Measurements from ENCODE around the gene UQCRC1. TPM values are rescaled to one million over a fixed set of nuclear protein-coding genes. Genes with fewer than 3 reads are reported as not detected.

Gene UQCRC1
- total RNA-seq, 1 donor from 2014 or later: 165 TPM

DNA sequence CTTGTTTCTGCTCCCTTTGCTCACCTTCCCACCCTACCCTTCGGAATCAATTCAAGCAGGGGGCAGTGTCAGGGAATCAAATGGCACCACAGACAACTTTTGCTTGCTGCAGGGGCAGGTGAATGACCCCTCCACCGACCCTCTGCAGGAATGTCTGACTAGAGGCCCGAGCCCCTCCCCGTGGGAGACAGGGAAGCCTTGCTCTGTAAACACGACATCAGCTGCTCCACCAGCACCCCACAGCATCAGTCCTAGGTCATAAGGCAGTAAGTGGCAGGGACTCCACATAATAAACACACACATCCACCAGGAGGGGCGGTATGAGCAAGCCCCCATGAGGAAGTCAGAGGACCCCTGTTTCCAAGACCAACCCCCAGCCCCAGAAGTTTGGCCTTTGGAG lies 27.9 kb upstream of the UQCRC1 start:
- peak overlapping the region; percentile 65 for H3K4me3 Mint-ChIP-seq (ENCODE audit: unreplicated experiment)
- no peaks in the 10 kb centered on the region for H3K9me3 Mint-ChIP-seq (ENCODE audit: unreplicated experiment)
- DNase-seq (ENCODE audit: low spot score): no peak
- H3K27ac Mint-ChIP-seq (ENCODE audit: unreplicated experiment): peak overlapping the region; percentile 95
- peaks cover 29% of the 10 kb centered on the region for H3K4me1 Mint-ChIP-seq (ENCODE audit: unreplicated experiment)
- peaks cover 16% of the 10 kb centered on the region for H3K27me3 Mint-ChIP-seq (ENCODE audit: unreplicated experiment)
- TF ChIP-seq, protein P1, sequence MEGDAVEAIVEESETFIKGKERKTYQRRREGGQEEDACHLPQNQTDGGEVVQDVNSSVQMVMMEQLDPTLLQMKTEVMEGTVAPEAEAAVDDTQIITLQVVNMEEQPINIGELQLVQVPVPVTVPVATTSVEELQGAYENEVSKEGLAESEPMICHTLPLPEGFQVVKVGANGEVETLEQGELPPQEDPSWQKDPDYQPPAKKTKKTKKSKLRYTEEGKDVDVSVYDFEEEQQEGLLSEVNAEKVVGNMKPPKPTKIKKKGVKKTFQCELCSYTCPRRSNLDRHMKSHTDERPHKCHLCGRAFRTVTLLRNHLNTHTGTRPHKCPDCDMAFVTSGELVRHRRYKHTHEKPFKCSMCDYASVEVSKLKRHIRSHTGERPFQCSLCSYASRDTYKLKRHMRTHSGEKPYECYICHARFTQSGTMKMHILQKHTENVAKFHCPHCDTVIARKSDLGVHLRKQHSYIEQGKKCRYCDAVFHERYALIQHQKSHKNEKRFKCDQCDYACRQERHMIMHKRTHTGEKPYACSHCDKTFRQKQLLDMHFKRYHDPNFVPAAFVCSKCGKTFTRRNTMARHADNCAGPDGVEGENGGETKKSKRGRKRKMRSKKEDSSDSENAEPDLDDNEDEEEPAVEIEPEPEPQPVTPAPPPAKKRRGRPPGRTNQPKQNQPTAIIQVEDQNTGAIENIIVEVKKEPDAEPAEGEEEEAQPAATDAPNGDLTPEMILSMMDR (IDR thresholded peaks at IDR 0.05; ENCODE audit: unreplicated experiment): no peak
- peaks cover 16% of the 10 kb centered on the region for H3K36me3 Mint-ChIP-seq (ENCODE audit: low read depth, unreplicated experiment)

DNA sequence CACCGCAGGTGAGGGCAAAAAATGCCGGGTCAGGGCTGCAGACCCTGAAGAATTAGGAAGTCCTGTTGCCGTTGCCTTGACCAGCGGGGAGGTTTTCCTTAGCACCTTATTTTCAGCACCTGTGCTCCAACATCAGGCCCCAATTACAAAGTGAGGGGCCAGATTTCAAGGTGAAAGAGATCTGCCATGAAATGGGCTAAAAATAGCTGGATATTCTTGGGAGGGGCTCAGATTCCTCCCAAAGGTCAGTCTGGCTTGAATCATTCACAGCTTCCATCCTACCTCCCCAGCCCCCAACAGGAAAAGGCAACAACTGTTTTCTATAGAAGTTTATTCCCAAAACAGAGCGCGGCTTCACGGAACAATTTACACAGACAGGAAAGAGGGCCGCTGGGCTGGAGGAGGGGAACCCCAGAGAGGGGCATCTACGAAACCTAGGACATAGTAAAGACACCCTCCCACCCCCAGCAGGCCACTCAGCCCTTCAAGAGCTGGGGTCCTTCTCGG lies 26.8 kb upstream of the UQCRC1 start:
- peaks cover 12% of the 10 kb centered on the region for H3K36me3 Mint-ChIP-seq (ENCODE audit: low read depth, unreplicated experiment)

DNA sequence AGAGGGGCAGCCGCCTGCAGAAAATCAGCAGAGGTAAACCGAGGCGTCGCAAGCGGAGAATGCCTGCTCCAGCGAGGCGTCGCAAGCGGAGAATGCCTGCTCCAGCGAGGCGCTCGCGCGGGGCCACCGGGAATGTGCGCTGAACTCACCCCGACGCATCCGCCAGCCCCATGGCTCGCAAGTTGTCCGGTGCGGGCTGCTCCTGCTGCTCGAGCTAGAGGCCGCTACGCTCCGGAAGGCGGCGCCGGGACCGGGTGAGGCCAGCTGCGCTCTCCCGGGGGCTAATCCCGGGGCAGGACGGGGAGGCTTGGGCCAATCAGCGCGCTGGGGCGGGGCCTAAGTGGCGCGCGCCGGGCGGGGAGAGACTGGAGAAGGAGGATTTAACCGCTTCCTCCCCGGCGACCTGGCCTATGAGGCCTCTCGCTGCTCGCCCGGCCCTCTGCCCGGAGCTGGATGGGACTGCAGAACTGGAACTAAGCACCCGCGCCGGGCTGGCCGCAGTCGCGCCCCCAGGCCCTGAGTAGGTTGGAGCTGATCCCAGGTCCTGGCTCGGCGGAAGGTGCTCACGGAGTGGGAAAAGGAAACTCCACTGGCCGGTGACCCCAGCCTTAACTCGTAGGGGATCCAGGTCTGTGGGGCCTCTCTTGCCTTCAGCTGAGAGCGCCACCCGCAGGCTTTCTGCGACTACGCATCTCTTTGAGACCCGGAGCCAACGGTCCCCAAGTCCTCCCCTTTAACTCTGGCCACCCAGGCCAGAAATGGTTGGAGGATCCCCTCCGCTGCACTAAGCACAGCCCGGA lies 26.0 kb upstream of the UQCRC1 start, which contains the start of gene SLC26A6:
TSS of gene SLC26A6 (minus strand) at position 240 of the 800 bp plus-strand sequence. CDS start at position 172, 68 bp downstream.
- TF ChIP-seq, protein P1 (IDR thresholded peaks at IDR 0.05; ENCODE audit: unreplicated experiment): peak; percentile 72
- Mint-ChIP-seq H3K36me3 (ENCODE audit: low read depth, unreplicated experiment) (peaks cover 12% of the 10 kb centered on the region), H3K4me3 (ENCODE audit: unreplicated experiment) (peak within 1 kb of the TSS; percentile 93), H3K27ac (ENCODE audit: unreplicated experiment) (peak within 1 kb of the TSS; percentile 95), H3K27me3 (ENCODE audit: unreplicated experiment) (peaks cover 13% of the 10 kb centered on the region), H3K4me1 (ENCODE audit: unreplicated experiment) (peaks cover 29% of the 10 kb centered on the region), H3K9me3 (ENCODE audit: unreplicated experiment) (no peaks in the 10 kb centered on the region)
- DNase-seq (ENCODE audit: low spot score): peak; percentile 98

More for the DNA sequence above, 26.8 kb upstream of the UQCRC1 start:
- peaks cover 12% of the 10 kb centered on the region for H3K27me3 Mint-ChIP-seq (ENCODE audit: unreplicated experiment)
- peaks cover 29% of the 10 kb centered on the region for H3K4me1 Mint-ChIP-seq (ENCODE audit: unreplicated experiment)
- H3K4me3 Mint-ChIP-seq (ENCODE audit: unreplicated experiment): peak overlapping the region; percentile 93
- TF ChIP-seq, protein P1 (IDR thresholded peaks at IDR 0.05; ENCODE audit: unreplicated experiment): no peak
- peak; percentile 37 for DNase-seq (ENCODE audit: low spot score)
- no peaks in the 10 kb centered on the region for H3K9me3 Mint-ChIP-seq (ENCODE audit: unreplicated experiment)
- peak overlapping the region; percentile 95 for H3K27ac Mint-ChIP-seq (ENCODE audit: unreplicated experiment)

DNA sequence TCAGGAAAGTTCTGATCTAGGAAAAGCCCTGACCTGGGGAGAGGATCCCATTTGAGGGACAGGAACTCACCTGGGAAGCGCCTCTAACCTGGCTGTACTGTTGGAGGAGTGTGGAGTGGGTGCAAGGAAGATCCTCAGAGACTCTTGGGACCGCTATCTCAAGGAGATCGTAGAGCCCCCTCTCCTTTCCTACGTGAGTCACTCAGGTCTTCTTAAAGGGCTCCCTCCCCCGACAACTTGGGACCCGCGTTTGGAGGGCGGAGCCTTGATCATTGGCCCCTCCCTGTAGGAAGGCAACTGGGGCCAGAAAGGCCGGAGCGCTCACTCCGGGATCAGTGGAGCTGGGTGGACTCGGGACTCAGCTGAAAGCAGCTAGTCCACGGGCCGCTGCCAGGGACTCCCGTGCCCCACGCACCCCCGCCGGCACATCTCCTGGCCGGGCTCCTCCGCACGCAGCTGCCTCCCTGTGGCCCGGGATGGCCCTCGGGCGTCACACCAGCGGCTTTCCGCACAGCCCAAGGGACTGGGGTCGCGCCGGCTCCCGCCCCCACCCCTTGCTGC lies 25.3 kb upstream of the UQCRC1 start:
- peak; percentile 36 for DNase-seq (ENCODE audit: low spot score)
- peaks cover 13% of the 10 kb centered on the region for H3K27me3 Mint-ChIP-seq (ENCODE audit: unreplicated experiment)

More for the DNA sequence above, 25.3 kb upstream of the UQCRC1 start:
- H3K4me1 Mint-ChIP-seq (ENCODE audit: unreplicated experiment): peaks cover 29% of the 10 kb centered on the region
- no peak overlapping the region for H3K27ac Mint-ChIP-seq (ENCODE audit: unreplicated experiment)
- TF ChIP-seq, protein P1 (IDR thresholded peaks at IDR 0.05; ENCODE audit: unreplicated experiment): no peak
- H3K36me3 Mint-ChIP-seq (ENCODE audit: low read depth, unreplicated experiment): peaks cover 17% of the 10 kb centered on the region
- no peaks in the 10 kb centered on the region for H3K9me3 Mint-ChIP-seq (ENCODE audit: unreplicated experiment)
- peak overlapping the region; percentile 93 for H3K4me3 Mint-ChIP-seq (ENCODE audit: unreplicated experiment)

Data from endothelial cell (in vitro differentiated cells).